Ovary (tissue), 3 donors: Measurements from ENCODE around the gene TAF1A.

Experiments
- POLR2A ChIP-seq: fragments of 450-650 bp; IDR thresholded peaks from one replicate; pipeline ENCODE4 v1.6.1; 2017; ENCODE audit warnings: antibody characterized with exemption, mild to moderate bottlenecking, moderate library complexity
- TF ChIP-seq, protein P1 (sequence below), 3 donors: fragments of 450-650 bp in 2 of 3; fragments of 200-600 bp in 1 of 3; IDR thresholded peaks; one replicate each; pipeline versions ENCODE4 v1.5.1 to v1.8.0; 2016 to 2022; ENCODE audit warnings: antibody characterized with exemption in 3 of 3, mild to moderate bottlenecking in 1 of 3
- donor health status: DM: no; HTN: no; CAD: no.

DNA sequence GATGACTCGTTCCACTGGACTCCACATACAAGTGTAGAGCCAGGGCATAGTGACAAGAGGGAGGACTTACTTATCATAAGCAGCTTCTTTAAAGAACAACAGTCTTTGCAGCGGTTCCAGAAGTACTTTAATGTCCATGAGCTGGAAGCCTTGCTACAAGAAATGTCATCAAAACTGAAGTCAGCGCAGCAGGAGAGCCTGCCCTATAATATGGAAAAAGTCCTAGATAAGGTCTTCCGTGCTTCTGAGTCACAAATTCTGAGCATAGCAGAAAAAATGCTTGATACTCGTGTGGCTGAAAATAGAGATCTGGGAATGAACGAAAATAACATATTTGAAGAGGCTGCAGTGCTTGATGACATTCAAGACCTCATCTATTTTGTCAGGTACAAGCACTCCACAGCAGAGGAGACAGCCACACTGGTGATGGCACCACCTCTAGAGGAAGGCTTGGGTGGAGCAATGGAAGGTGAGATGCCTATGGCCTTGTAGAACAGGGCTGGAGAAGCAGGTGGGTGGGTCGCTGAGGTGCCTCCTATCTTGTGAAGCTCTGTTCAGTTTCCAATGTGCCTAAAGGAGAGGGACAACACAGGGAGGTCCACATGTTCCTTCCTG lies 40.3 kb upstream of the TAF1A start:
- TF ChIP-seq, protein P1, sequence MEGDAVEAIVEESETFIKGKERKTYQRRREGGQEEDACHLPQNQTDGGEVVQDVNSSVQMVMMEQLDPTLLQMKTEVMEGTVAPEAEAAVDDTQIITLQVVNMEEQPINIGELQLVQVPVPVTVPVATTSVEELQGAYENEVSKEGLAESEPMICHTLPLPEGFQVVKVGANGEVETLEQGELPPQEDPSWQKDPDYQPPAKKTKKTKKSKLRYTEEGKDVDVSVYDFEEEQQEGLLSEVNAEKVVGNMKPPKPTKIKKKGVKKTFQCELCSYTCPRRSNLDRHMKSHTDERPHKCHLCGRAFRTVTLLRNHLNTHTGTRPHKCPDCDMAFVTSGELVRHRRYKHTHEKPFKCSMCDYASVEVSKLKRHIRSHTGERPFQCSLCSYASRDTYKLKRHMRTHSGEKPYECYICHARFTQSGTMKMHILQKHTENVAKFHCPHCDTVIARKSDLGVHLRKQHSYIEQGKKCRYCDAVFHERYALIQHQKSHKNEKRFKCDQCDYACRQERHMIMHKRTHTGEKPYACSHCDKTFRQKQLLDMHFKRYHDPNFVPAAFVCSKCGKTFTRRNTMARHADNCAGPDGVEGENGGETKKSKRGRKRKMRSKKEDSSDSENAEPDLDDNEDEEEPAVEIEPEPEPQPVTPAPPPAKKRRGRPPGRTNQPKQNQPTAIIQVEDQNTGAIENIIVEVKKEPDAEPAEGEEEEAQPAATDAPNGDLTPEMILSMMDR (IDR thresholded peaks at IDR 0.05), result no peak
- no peak for TF ChIP-seq POLR2A
